ENCODE data around the gene PIGK.

- no peak for TF ChIP-seq CTCF (IDR thresholded peaks at IDR 0.05 in 4 of 5, conservative IDR thresholded peaks at IDR 0.05 in 1 of 5)
- no peak for TF ChIP-seq POLR2A (IDR thresholded peaks at IDR 0.05)
Observed at GRCh38 chr1:77234943-77235342, 15.7 kb upstream of the PIGK start.
